HepG2 (cell line): ENCODE data around the gene ADPRM. TPM values are rescaled to one million over a fixed set of nuclear protein-coding genes. Genes with fewer than 3 reads are reported as not detected.

Source experiments
- DDIT3 ChIP-seq: sonication (generic); formaldehyde crosslinking; IDR thresholded peaks from 2 replicates; pipeline ENCODE4 v1.4.0; 2020; ENCODE audit warnings: mild to moderate bottlenecking, missing genetic modification reagents
- IRF2 ChIP-seq: IDR thresholded peaks from 2 replicates; pipeline ENCODE4 v1.6.1; 2018; ENCODE audit warnings: missing genetic modification reagents, missing compliant biosample characterization
- KLF16 ChIP-seq, 2 experiments: sonication (generic) in 1 of 2; formaldehyde crosslinking in 1 of 2; IDR thresholded peaks; 2 replicates each; pipeline versions ENCODE4 v1.6.1 to v1.8.0; 2016 to 2023; ENCODE audit warnings: missing genetic modification reagents in 2 of 2, missing compliant biosample characterization in 1 of 2
- MTA1 ChIP-seq: sonication (generic); formaldehyde crosslinking; IDR thresholded peaks from 2 replicates; pipeline ENCODE4 v1.4.0; 2020; ENCODE audit warnings: missing genetic modification reagents, mild to moderate bottlenecking, borderline replicate concordance
- NFE2L2 ChIP-seq: fragments of 150-350 bp; IDR thresholded peaks from 2 replicates; pipeline ENCODE4 v1.6.1; 2014; ENCODE audit warnings: low read length
- PAXIP1 ChIP-seq: sonication (generic); formaldehyde crosslinking; conservative IDR thresholded peaks from 2 replicates; pipeline ENCODE4 v1.4.0; 2020; ENCODE audit warnings: mild to moderate bottlenecking, missing genetic modification reagents, moderate library complexity
- PBX2 ChIP-seq: IDR thresholded peaks from 2 replicates; pipeline ENCODE4 v1.6.1; 2016; ENCODE audit warnings: control low read depth
- PCBP2 ChIP-seq: fragments of 200-400 bp; formaldehyde crosslinking; optimal IDR thresholded peaks from 2 replicates; pipeline ENCODE3; 2018; ENCODE audit warnings: low read length, low read depth; ENCODE audit not compliant: poor library complexity, severe bottlenecking
- SOX6 ChIP-seq, 2 experiments: fragments of 450-650 bp in 1 of 2; sonication (generic) in 1 of 2; formaldehyde crosslinking in 1 of 2; IDR thresholded peaks; 2 replicates each; pipeline versions ENCODE4 v1.4.0 to v1.6.1; 2017 to 2020; ENCODE audit warnings: antibody characterized with exemption in 1 of 2, mild to moderate bottlenecking in 1 of 2, missing genetic modification reagents in 1 of 2
- TCF12 ChIP-seq, 2 experiments: fragments of 450-650 bp in 1 of 2; sonication (generic) in 1 of 2; formaldehyde crosslinking in 1 of 2; IDR thresholded peaks; 2 replicates each; pipeline versions ENCODE4 v1.6.1 to v1.8.0; 2017 to 2022; ENCODE audit warnings: antibody characterized with exemption in 1 of 2, mild to moderate bottlenecking in 1 of 2, missing genetic modification reagents in 1 of 2, moderate library complexity in 1 of 2
- THAP8 ChIP-seq: sonication (generic); formaldehyde crosslinking; IDR thresholded peaks from 2 replicates; pipeline ENCODE4 v1.5.1; 2020; ENCODE audit warnings: missing genetic modification reagents, mild to moderate bottlenecking, borderline replicate concordance
- ZFP90 ChIP-seq: sonication (generic); formaldehyde crosslinking; IDR thresholded peaks from 2 replicates; pipeline ENCODE4 v1.8.0; 2022; ENCODE audit warnings: missing genetic modification reagents, mild to moderate bottlenecking, inconsistent platforms, borderline replicate concordance
- ZNF337 ChIP-seq: sonication (generic); formaldehyde crosslinking; IDR thresholded peaks from 2 replicates; pipeline ENCODE4 v1.5.1; 2020; ENCODE audit warnings: missing genetic modification reagents, low read depth, mild to moderate bottlenecking, borderline replicate concordance
- ZNF383 ChIP-seq: sonication (generic); formaldehyde crosslinking; IDR thresholded peaks from 2 replicates; pipeline ENCODE4 v1.4.0; 2020; ENCODE audit warnings: missing genetic modification reagents, mild to moderate bottlenecking, borderline replicate concordance
- ZNF510 ChIP-seq: sonication (generic); formaldehyde crosslinking; IDR thresholded peaks from 2 replicates; pipeline ENCODE4 v1.4.0; 2020; ENCODE audit warnings: low read depth, mild to moderate bottlenecking, missing genetic modification reagents
- ZNF557 ChIP-seq: sonication (generic); formaldehyde crosslinking; IDR thresholded peaks from 2 replicates; pipeline ENCODE4 v1.4.0; 2020; ENCODE audit warnings: missing genetic modification reagents
- ZNF7 ChIP-seq: IDR thresholded peaks from 2 replicates; pipeline ENCODE4 v1.6.1; 2016; ENCODE audit warnings: missing biosample characterization, missing genetic modification reagents
- ZNF747 ChIP-seq: sonication (generic); formaldehyde crosslinking; IDR thresholded peaks from 2 replicates; pipeline ENCODE4 v1.8.1; 2023; ENCODE audit warnings: missing genetic modification reagents, mild to moderate bottlenecking, borderline replicate concordance
- polyA plus RNA-seq, 8 experiments: library from polyadenylated mRNA; depleted of rRNA in 3 of 8; stranded (reverse) in 7 of 8; unstranded in 1 of 8; fragments of >200 nt; fragmentation: Illumina TruSeq in 4 of 8; extraction: Trizol in 4 of 8; gene quantifications; 2 replicates each; pipeline versions ENCODE4 v1.2.1 to v1.2.3, GENCODE V29; 2011 to 2016; ENCODE audit warnings: low read depth in 4 of 8, missing spikeins in 1 of 8, mixed read lengths in 1 of 8; ENCODE audit not compliant: insufficient read depth in 1 of 8
- total RNA-seq, 5 experiments: library from RNA; depleted of rRNA; stranded (reverse); fragments of >200 nt; fragmentation: Illumina TruSeq; extraction: Trizol; gene quantifications; 2 replicates each; pipeline ENCODE4 v1.2.3, GENCODE V29; 2016; ENCODE audit warnings: low read depth in 1 of 5
- TF ChIP-seq, protein P1 (sequence below): sonication (generic); formaldehyde crosslinking; IDR thresholded peaks from 2 replicates; pipeline ENCODE4 v1.9.0; 2021; ENCODE audit warnings: missing genetic modification reagents, mild to moderate bottlenecking, borderline replicate concordance
- TF ChIP-seq, protein P2 (sequence below): sonication (generic); formaldehyde crosslinking; IDR thresholded peaks from 2 replicates; pipeline ENCODE4 v1.5.1; 2020; ENCODE audit warnings: mild to moderate bottlenecking, missing genetic modification reagents, moderate library complexity

Gene ADPRM
- total and polyA plus RNA-seq, 2 of the 13 experiments (the other 11 are each of a cell fraction or from before 2014, with no cell fraction given) = 5.6 to 10.8 TPM

- TF ChIP-seq, protein P1, sequence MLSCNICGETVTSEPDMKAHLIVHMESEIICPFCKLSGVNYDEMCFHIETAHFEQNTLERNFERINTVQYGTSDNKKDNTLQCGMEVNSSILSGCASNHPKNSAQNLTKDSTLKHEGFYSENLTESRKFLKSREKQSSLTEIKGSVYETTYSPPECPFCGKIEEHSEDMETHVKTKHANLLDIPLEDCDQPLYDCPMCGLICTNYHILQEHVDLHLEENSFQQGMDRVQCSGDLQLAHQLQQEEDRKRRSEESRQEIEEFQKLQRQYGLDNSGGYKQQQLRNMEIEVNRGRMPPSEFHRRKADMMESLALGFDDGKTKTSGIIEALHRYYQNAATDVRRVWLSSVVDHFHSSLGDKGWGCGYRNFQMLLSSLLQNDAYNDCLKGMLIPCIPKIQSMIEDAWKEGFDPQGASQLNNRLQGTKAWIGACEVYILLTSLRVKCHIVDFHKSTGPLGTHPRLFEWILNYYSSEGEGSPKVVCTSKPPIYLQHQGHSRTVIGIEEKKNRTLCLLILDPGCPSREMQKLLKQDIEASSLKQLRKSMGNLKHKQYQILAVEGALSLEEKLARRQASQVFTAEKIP (CRISPR knock-in tag) = no peak
- TF ChIP-seq KLF16 (CRISPR knock-in tag; IDR thresholded peaks at IDR 0.05) (no peak), ZNF747 (CRISPR knock-in tag) (no peak), TCF12 (IDR thresholded peaks at IDR 0.05) (no peak), TCF12 (CRISPR knock-in tag; IDR thresholded peaks at IDR 0.05) (no peak), IRF2 (CRISPR knock-in tag) (no peak), PAXIP1 (CRISPR knock-in tag) (peak; percentile 54), PCBP2 (no peak), ZNF7 (CRISPR knock-in tag) (no peak), NFE2L2 (no peak), DDIT3 (CRISPR knock-in tag) (no peak), ZFP90 (CRISPR knock-in tag) (no peak), ZNF383 (CRISPR knock-in tag) (no peak), PBX2 (CRISPR knock-in tag) (no peak), ZNF510 (no peak), ZNF557 (CRISPR knock-in tag) (no peak), SOX6 (IDR thresholded peaks at IDR 0.05) (no peak), SOX6 (CRISPR knock-in tag; IDR thresholded peaks at IDR 0.05) (peak; percentile 56; the same call in 1 of the 2 replicates), ZNF337 (no peak), THAP8 (CRISPR knock-in tag) (no peak), MTA1 (CRISPR knock-in tag) (no peak)
- TF ChIP-seq, protein P2, sequence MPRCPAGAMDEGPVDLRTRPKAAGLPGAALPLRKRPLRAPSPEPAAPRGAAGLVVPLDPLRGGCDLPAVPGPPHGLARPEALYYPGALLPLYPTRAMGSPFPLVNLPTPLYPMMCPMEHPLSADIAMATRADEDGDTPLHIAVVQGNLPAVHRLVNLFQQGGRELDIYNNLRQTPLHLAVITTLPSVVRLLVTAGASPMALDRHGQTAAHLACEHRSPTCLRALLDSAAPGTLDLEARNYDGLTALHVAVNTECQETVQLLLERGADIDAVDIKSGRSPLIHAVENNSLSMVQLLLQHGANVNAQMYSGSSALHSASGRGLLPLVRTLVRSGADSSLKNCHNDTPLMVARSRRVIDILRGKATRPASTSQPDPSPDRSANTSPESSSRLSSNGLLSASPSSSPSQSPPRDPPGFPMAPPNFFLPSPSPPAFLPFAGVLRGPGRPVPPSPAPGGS = no peak
These were observed 47.2 kb downstream of the ADPRM start (continued) for GRCh38 chr17:10744501-10745000.
